H1 (cell line): ENCODE results near the gene NDRG2. TPM values are rescaled to one million over a fixed set of nuclear protein-coding genes. Genes with fewer than 3 reads are reported as not detected.

Source experiments
- CTCF ChIA-PET: fragments of 300-600 bp; sonication (Branson Sonifier 250); formaldehyde crosslinking; loops from one replicate; lab custom pipeline; 2021; ENCODE audit not compliant: partially characterized antibody; lab: Charles Lee
- POLR2A ChIA-PET: fragments of 300-600 bp; sonication (Branson Sonifier 250); formaldehyde crosslinking; loops from one replicate; lab custom pipeline; 2021; ENCODE audit warnings: inconsistent platforms; ENCODE audit not compliant: partially characterized antibody; lab: Charles Lee
- DNase-seq, 2 experiments: peaks; one replicate each; pipeline versions ENCODE4 v3.0.0 to v3.0.0-alpha.2; 2010 to 2022; ENCODE audit warnings: low spot score in 2 of 2, low read depth in 1 of 2, mixed read lengths in 1 of 2
- FAIRE-seq: peaks from 2 replicates; lab custom pipeline; 2011; peaks lifted over from hg19 to GRCh38; lab: Jason Lieb, UNC
- H2AFZ ChIP-seq: 2 replicates; pipeline ENCODE4 v1.8.1; 2012; ENCODE audit warnings: low read length, inconsistent platforms
- H2AK5ac ChIP-seq: 2 replicates; pipeline ENCODE4 v1.6.1; 2013; ENCODE audit warnings: low read depth, low read length
- H2BK120ac ChIP-seq: replicated peaks from 2 replicates; pipeline ENCODE3; 2013; ENCODE audit warnings: low read depth, low read length, inconsistent platforms
- H2BK12ac ChIP-seq: 2 replicates; pipeline ENCODE4 v1.6.1; 2013; ENCODE audit warnings: low read depth, low read length
- H2BK15ac ChIP-seq: 2 replicates; pipeline ENCODE4 v1.6.1; 2013; ENCODE audit warnings: low read length
- H2BK20ac ChIP-seq: 2 replicates; pipeline ENCODE4 v1.6.1; 2013; ENCODE audit warnings: low read length
- H2BK5ac ChIP-seq: 2 replicates; pipeline ENCODE4 v1.6.1; 2013; ENCODE audit warnings: low read depth, low read length
- H3K14ac ChIP-seq: 2 replicates; pipeline ENCODE4 v1.6.1; 2013; ENCODE audit warnings: inconsistent platforms; ENCODE audit not compliant: insufficient read length
- H3K18ac ChIP-seq: 2 replicates; pipeline ENCODE4 v1.6.1; 2013; ENCODE audit warnings: low read length; ENCODE audit errors: extremely low read depth
- H3K23ac ChIP-seq: 2 replicates; pipeline ENCODE4 v1.6.1; 2013; ENCODE audit warnings: inconsistent platforms; ENCODE audit not compliant: insufficient read length
- H3K23me2 ChIP-seq: 2 replicates; pipeline ENCODE4 v1.6.1; 2013; ENCODE audit warnings: low read depth, low read length
- H3K27ac ChIP-seq: 2 replicates; pipeline ENCODE4 v1.6.1; 2011; ENCODE audit warnings: low read depth, low read length, inconsistent platforms
- H3K27me3 ChIP-seq, 4 experiments: replicated peaks in 1 of 4; 1 replicate in 1 of 4; 2 replicates in 3 of 4; pipeline versions ENCODE4 v1.6.1 to v1.8.1; 2011 to 2013; ENCODE audit warnings: low read length in 3 of 4, mild to moderate bottlenecking in 3 of 4, inconsistent platforms in 2 of 4, mixed read lengths in 2 of 4, moderate library complexity in 1 of 4; ENCODE audit not compliant: control insufficient read depth in 3 of 4, insufficient read depth in 3 of 4; ENCODE audit errors: extremely low read depth in 1 of 4
- H3K36me3 ChIP-seq, 4 experiments: 2 replicates each; pipeline versions ENCODE4 v1.6.1 to v1.8.1; 2011 to 2013; ENCODE audit warnings: mild to moderate bottlenecking in 4 of 4, low read length in 3 of 4, moderate library complexity in 2 of 4, control low read depth in 1 of 4, inconsistent platforms in 1 of 4; ENCODE audit not compliant: insufficient read depth in 4 of 4, control insufficient read depth in 2 of 4
- H3K4ac ChIP-seq: replicated peaks from 2 replicates; pipeline ENCODE3; 2013; ENCODE audit warnings: low read length, low read depth, mixed read lengths, inconsistent platforms; ENCODE audit not compliant: insufficient read length
- H3K4me1 ChIP-seq, 4 experiments: replicated peaks in 1 of 4; 1 replicate in 1 of 4; 2 replicates in 3 of 4; pipeline versions ENCODE4 v1.6.1 to v1.8.1; 2011 to 2013; ENCODE audit warnings: low read length in 3 of 4, inconsistent platforms in 2 of 4, mixed read lengths in 1 of 4; ENCODE audit not compliant: insufficient read depth in 4 of 4, control insufficient read depth in 3 of 4
- H3K4me2 ChIP-seq, 2 experiments: 2 replicates each; pipeline versions ENCODE4 v1.6.1 to v1.8.1; 2011 to 2013; ENCODE audit warnings: low read depth in 2 of 2, low read length in 2 of 2, control low read depth in 1 of 2, inconsistent platforms in 1 of 2, mild to moderate bottlenecking in 1 of 2; ENCODE audit not compliant: insufficient read depth in 1 of 2
- H3K4me3 ChIP-seq, 4 experiments: fragments of 200-600, 300-600 bp in 1 of 4; sonication (generic), shearing (Covaris generic), sonication (Bioruptor Twin) in 1 of 4; 2 replicates each; pipeline versions ENCODE4 v1.5.1 to v1.8.1; 2011 to 2016; ENCODE audit warnings: low read length in 4 of 4, low read depth in 3 of 4, control low read depth in 2 of 4, inconsistent platforms in 2 of 4, mild to moderate bottlenecking in 2 of 4, mixed read lengths in 1 of 4, moderate library complexity in 1 of 4; ENCODE audit not compliant: insufficient read depth in 2 of 4; ENCODE audit errors: extremely low read depth in 1 of 4
- H3K56ac ChIP-seq: replicated peaks from 2 replicates; pipeline ENCODE3; 2013; ENCODE audit warnings: low read depth, mild to moderate bottlenecking, mixed read lengths, low read length, inconsistent platforms; ENCODE audit not compliant: insufficient read length
- H3K79me1 ChIP-seq: 2 replicates; pipeline ENCODE4 v1.6.1; 2013; ENCODE audit warnings: low read depth, low read length, control low read depth
- H3K79me2 ChIP-seq, 2 experiments: 2 replicates each; pipeline versions ENCODE4 v1.6.1 to v1.8.1; 2012 to 2013; ENCODE audit warnings: low read length in 2 of 2, mild to moderate bottlenecking in 2 of 2, inconsistent platforms in 1 of 2; ENCODE audit not compliant: insufficient read depth in 2 of 2, control insufficient read depth in 1 of 2
- H3K9ac ChIP-seq, 4 experiments: replicated peaks in 1 of 4; 1 replicate in 1 of 4; 2 replicates in 3 of 4; pipeline versions ENCODE4 v1.6.1 to v1.8.1; 2011 to 2013; ENCODE audit warnings: low read depth in 3 of 4, low read length in 3 of 4, control low read depth in 2 of 4, mild to moderate bottlenecking in 2 of 4, moderate library complexity in 2 of 4, inconsistent platforms in 1 of 4; ENCODE audit errors: extremely low read depth in 1 of 4
- H3K9me3 ChIP-seq, 2 experiments: 2 replicates each; pipeline versions ENCODE4 v1.6.1 to v1.8.1; 2012 to 2013; ENCODE audit warnings: mild to moderate bottlenecking in 2 of 2, moderate library complexity in 2 of 2, control low read depth in 1 of 2, inconsistent platforms in 1 of 2, low read depth in 1 of 2, low read length in 1 of 2, mixed read lengths in 1 of 2; ENCODE audit not compliant: insufficient read depth in 2 of 2
- H4K20me1 ChIP-seq, 2 experiments: replicated peaks in 1 of 2; 2 replicates each; pipeline versions ENCODE3 to v1.8.1; 2011 to 2013; ENCODE audit warnings: inconsistent platforms in 2 of 2, low read length in 2 of 2, mild to moderate bottlenecking in 1 of 2; ENCODE audit not compliant: insufficient read depth in 2 of 2, control insufficient read depth in 1 of 2
- H4K5ac ChIP-seq: 2 replicates; pipeline ENCODE4 v1.6.1; 2013; ENCODE audit warnings: low read length, low read depth, mixed read lengths, inconsistent platforms; ENCODE audit not compliant: insufficient read length
- H4K8ac ChIP-seq: 2 replicates; pipeline ENCODE4 v1.8.0; 2013; ENCODE audit warnings: mild to moderate bottlenecking, moderate library complexity, low read length, inconsistent platforms; ENCODE audit not compliant: insufficient read depth; ENCODE audit errors: extremely low read depth
- H4K91ac ChIP-seq: replicated peaks from 2 replicates; pipeline ENCODE3; 2013; ENCODE audit warnings: low read length, mixed read lengths, inconsistent platforms; ENCODE audit not compliant: insufficient read length
- KDM5A ChIP-seq: fragments of 200-600 bp; IDR thresholded peaks from 2 replicates; pipeline ENCODE4 v1.7.1; 2012; ENCODE audit warnings: mild to moderate bottlenecking, low read length, inconsistent platforms, mixed read lengths
- NRF1 ChIP-seq: IDR thresholded peaks from 2 replicates; pipeline ENCODE4 v1.6.1; 2011; ENCODE audit warnings: mild to moderate bottlenecking, low read depth, low read length, improper control_type of control experiment
- TAF1 ChIP-seq: IDR thresholded peaks from 2 replicates; pipeline ENCODE4 v1.6.1; 2011; ENCODE audit warnings: mild to moderate bottlenecking, low read depth, low read length
- ZNF274 ChIP-seq: IDR thresholded peaks from 2 replicates; pipeline ENCODE4 v1.7.0; 2012; ENCODE audit warnings: low read length, borderline replicate concordance; ENCODE audit errors: extremely low read depth
- WGBS, 2 experiments: shearing (Covaris generic) in 1 of 2; methylation state at CpG; one replicate each; pipeline versions ENCODE4 v1.1.6 to v1.1.7; 2013 to 2015; ENCODE audit warnings: low lambda C conversion rate in 2 of 2, mixed read lengths in 2 of 2, inconsistent platforms in 1 of 2, low coverage in 1 of 2, missing lambda C conversion rate in 1 of 2; ENCODE audit not compliant: insufficient replicate concordance in 2 of 2, insufficient coverage in 1 of 2, insufficient read length in 1 of 2; ENCODE audit errors: extremely low coverage in 1 of 2, missing lambda C conversion rate in 1 of 2; 5-methylcytosine and 5-hydroxymethylcytosine counted together
- polyA plus RNA-seq, 7 experiments: library from polyadenylated mRNA; depleted of rRNA in 3 of 7; stranded (reverse) in 5 of 7; unstranded in 2 of 7; fragments of >200 nt in 5 of 7; fragments of 200-250 nt in 2 of 7; gene quantifications; 1 replicate in 5 of 7; 2 replicates in 1 of 7; 4 replicates in 1 of 7; pipeline versions ENCODE4 v1.2.1 to v1.2.3, GENCODE V29; 2011 to 2013; ENCODE audit warnings: missing spikeins in 2 of 7, mixed read lengths in 2 of 7
- total RNA-seq: library from RNA; stranded (reverse); fragmentation: NEBNext Ultra II Directional; extraction: Animal tissue kit (Norgen Biotek cat#: 25700); gene quantifications from 2 replicates; pipeline ENCODE4 v1.2.1, GENCODE V29; 2021
- TF ChIP-seq, protein P1 (sequence below): IDR thresholded peaks from 2 replicates; pipeline ENCODE4 v1.6.1; 2012; ENCODE audit warnings: low read length, inconsistent platforms

The NDRG2 gene
- total and polyA plus RNA-seq, 2 of the 8 experiments (the other 6 are each of a cell fraction or from before 2014, with no cell fraction given) = 29.9 to 48.6 TPM

DNA sequence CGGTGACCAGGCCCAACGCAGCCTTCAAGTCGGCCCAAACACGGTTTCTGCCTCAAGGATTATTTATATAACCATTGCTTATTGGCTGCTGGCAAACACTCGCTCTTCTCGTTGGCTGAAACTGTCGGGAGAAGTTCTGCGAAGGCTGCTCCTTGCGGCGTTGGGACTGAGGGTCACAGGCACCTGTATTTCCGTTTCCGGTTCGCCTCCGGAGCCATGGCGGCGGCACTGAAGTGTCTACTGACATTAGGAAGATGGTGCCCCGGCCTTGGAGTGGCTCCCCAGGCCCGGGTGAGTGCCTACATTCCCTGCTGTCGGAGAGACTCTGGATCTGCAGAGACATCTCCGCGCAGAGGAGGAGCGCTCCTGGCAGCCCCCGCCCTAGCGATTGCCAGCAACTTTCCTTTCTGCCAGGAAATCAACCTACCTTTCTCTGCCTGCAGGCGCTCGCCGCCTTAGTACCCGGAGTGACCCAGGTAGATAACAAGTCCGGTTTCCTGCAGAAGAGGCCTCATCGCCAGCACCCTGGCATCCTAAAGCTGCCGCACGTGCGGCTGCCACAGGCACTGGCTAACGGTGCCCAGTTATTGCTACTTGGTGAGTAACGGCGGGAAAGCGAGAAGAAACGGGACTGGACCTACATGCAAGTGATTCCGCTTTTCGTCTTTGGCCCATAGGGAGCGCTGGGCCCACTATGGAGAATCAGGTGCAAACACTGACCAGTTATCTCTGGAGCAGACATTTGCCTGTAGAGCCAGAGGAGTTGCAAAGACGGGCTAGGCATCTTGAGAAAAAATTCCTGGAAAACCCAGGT, 34.9 kb downstream of the NDRG2 start, which contains the start of gene METTL17:
Gene METTL17, plus strand, starts transcription at position 194 of the 814 bp plus-strand sequence. Its CDS starts 23 bp downstream, at position 217.
- FAIRE-seq (peak; percentile 58), DNase-seq (peak; percentile 85 to 89)
- Histone ChIP-seq H4K91ac (peak within 1 kb of the TSS; percentile 69), H2BK5ac (peak within 1 kb of the TSS; percentile 82), H3K23me2 (peaks cover 4% of the 10 kb centered on the region; the same call in 1 of the 2 replicates), H3K4me1 (peaks cover 2 to 4% (median 4%) of the 10 kb centered on the region in 4 experiments; a peak in 3 of 7 replicates), H4K8ac (peak within 1 kb of the TSS; percentile 92), H2AK5ac (0 out of 2 replicates have a peak within 1 kb of the TSS, but pooled peaks have one; percentile 66), H2BK15ac (0 out of 2 replicates have a peak within 1 kb of the TSS, but pooled peaks have one; percentile 4), H3K4me3 (peak within 1 kb of the TSS; percentile 65 to 98 (median 96)), H3K9me3 (no peaks in the 10 kb centered on the region), H3K79me1 (no peaks in the 10 kb centered on the region), H3K9ac (peak within 1 kb of the TSS; percentile 50 to 79 (median 76)), H2BK120ac (peak within 1 kb of the TSS; percentile 38), H3K27me3 (no peaks in the 10 kb centered on the region), H3K56ac (no peak within 1 kb of the TSS), H3K23ac (no peak within 1 kb of the TSS), H2BK12ac (peak within 1 kb of the TSS; percentile 94; the same call in 1 of the 2 replicates), H3K14ac (no peak within 1 kb of the TSS), H3K79me2 (peaks cover 0 to 19% of the 10 kb centered on the region in 2 experiments; a peak in 2 of 4 replicates), H2BK20ac (0 out of 2 replicates have a peak within 1 kb of the TSS, but pooled peaks have one; percentile 15), H3K36me3 (peaks cover 14 to 29% (median 23%) of the 10 kb centered on the region in 4 experiments), H4K20me1 (peaks cover 0 to 3% of the 10 kb centered on the region in 2 experiments), H3K27ac (peak within 1 kb of the TSS; percentile 34; the same call in 1 of the 2 replicates), H3K18ac (no peak within 1 kb of the TSS; the same call in 1 of the 2 replicates), H3K4ac (peak within 1 kb of the TSS; percentile 9), H3K4me2 (peak within 1 kb of the TSS; percentile 69 to 89), H2AFZ (peak within 1 kb of the TSS; percentile 36; the same call in 1 of the 2 replicates), H4K5ac (peak within 1 kb of the TSS; percentile 51)
- WGBS, 2 experiments = 2% methylated on average over 42 of the region's 42 CpGs; no CpG with 5 or more reads in 1 of the 2 experiments
- POLR2A ChIA-PET = interaction anchor here (0.9 kb wide), 1 partner anchor 11 kb away, joined by 3 read pairs; no protein-coding TSS in a partner anchor
- CTCF ChIA-PET = interaction anchor here (0.7 to 2.4 kb wide), 5 partner anchors 9 to 102 kb away, joined by 3 to 7 read pairs (median 4); no protein-coding TSS in a partner anchor
- TF ChIP-seq KDM5A (peak; percentile 87), ZNF274 (no peak), TAF1 (peak; percentile 63), NRF1 (no peak)
- TF ChIP-seq, protein P1, sequence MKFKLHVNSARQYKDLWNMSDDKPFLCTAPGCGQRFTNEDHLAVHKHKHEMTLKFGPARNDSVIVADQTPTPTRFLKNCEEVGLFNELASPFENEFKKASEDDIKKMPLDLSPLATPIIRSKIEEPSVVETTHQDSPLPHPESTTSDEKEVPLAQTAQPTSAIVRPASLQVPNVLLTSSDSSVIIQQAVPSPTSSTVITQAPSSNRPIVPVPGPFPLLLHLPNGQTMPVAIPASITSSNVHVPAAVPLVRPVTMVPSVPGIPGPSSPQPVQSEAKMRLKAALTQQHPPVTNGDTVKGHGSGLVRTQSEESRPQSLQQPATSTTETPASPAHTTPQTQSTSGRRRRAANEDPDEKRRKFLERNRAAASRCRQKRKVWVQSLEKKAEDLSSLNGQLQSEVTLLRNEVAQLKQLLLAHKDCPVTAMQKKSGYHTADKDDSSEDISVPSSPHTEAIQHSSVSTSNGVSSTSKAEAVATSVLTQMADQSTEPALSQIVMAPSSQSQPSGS = no peak
